ENCODE data around the gene DCP2. TPM values are rescaled to one million over a fixed set of nuclear protein-coding genes. Genes with fewer than 3 reads are reported as not detected.

The DCP2 gene
- total and polyA plus RNA-seq, 10 of the 15 experiments (the other 5 are each of a cell fraction or from before 2014, with no cell fraction given) = 23.4 to 81.6 (median 47.4) TPM

DNA sequence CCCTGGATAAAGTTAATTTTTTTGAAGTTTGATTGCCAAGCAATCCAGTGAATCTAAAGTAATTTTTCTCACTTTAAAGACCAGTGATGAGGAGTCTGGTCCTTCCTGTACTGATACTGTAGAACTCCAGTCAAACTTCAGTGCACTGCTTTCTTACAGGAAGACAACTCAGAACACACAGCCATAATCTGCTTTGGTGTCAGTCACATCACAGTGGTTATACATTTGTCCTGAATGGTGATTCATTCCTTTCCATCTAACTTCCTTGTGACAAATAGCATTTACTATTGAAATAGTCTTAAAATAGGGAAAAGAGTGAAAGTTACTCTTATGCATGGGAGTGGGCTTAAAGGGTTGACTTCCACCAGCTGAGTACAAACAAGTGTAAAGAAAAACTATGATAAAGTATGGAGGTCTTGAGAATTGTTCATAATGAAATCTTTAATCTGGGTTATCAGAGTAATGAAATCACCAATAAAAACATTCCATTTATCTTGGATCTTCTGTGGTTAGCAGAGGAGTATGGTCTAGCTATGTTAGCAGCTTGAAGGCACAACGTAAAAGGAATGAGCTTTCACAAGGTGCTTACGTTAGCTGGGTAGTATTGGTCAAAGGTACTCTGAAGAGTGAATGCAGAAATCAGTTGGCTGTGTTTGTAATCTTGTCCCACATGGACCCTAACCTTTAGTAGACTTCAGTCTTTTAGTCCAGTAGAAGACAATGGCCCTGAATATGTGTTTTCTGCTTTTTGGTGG is 41.5 kb downstream of the DCP2 start:
- no peaks in the 10 kb centered on the region for H3K9me3 ChIP-seq (replicated peaks; ENCODE audit: control insufficient read depth, insufficient read depth, low read length)
- CTCF ChIA-PET = interaction anchor here (3.0 kb wide), 1 partner anchor 22 kb away, joined by 17 read pairs; no protein-coding TSS in a partner anchor
- H2AFZ ChIP-seq (ENCODE audit: control insufficient read depth, low read depth, low read length) = no peak overlapping the region
- in situ Hi-C loops (cut with MboI) (no loop called here), intact Hi-C loops (cut with micrococcal nuclease; ENCODE audit: unreplicated experiment) (no loop called here)
- H3K4me2 ChIP-seq (ENCODE audit: control insufficient read depth, insufficient read depth) = no peak overlapping the region
- SMC1A ChIA-PET (ENCODE audit: uncharacterized antibody, unreplicated experiment) = interaction anchor here (0.8 to 2.1 kb wide), 3 partner anchors 10 to 22 kb away, joined by 3 to 10 read pairs (median 4); no protein-coding TSS in a partner anchor
- FAIRE-seq (no peak), DNase-seq (ENCODE audit: low read depth, low spot score) (no peak), ATAC-seq (no peak)
- H3K27ac ChIP-seq (ENCODE audit: control insufficient read depth, insufficient read depth) = no peak overlapping the region
- POLR2A ChIA-PET = interaction anchor here (1.7 kb wide), 1 partner anchor 49 kb away, joined by 3 read pairs; no protein-coding TSS in a partner anchor
- H4K20me1 ChIP-seq (ENCODE audit: control insufficient read depth, insufficient read depth) = 0 out of 2 replicates have a peak, but pooled peaks cover 3% of the 10 kb centered on the region
- BruUV-seq (replicated peaks) = no TSS peak
- RAD21 ChIA-PET (ENCODE audit: unreplicated experiment) = no interaction called here
- H3K27me3 ChIP-seq (replicated peaks in 1 of 2; ENCODE audit: control insufficient read depth in 2 of 2, insufficient read depth in 2 of 2, low read length in 1 of 2) = no peaks in the 10 kb centered on the region
- no peak overlapping the region for H3K4me3 ChIP-seq
- no peaks in the 10 kb centered on the region for H3K4me1 ChIP-seq (ENCODE audit: control insufficient read depth, insufficient read depth, low read length)
- TF ChIP-seq BMI1 (IDR thresholded peaks at IDR 0.05; ENCODE audit: borderline replicate concordance) (no peak), EP300 (IDR thresholded peaks at IDR 0.05; ENCODE audit: borderline replicate concordance in 1 of 2, control insufficient read depth in 1 of 2, low read depth in 2 of 2, low read length in 2 of 2) (no peak), RUNX3 (IDR thresholded peaks at IDR 0.05; ENCODE audit: low read length) (no peak), SIX5 (IDR thresholded peaks at IDR 0.05; ENCODE audit: low read depth, low read length, severe bottlenecking) (no peak), ZNF217 (IDR thresholded peaks at IDR 0.05) (no peak), POLR2A (IDR thresholded peaks at IDR 0.05; ENCODE audit: low read depth, low read length) (no peak), NFYB (IDR thresholded peaks at IDR 0.05; ENCODE audit: insufficient read depth, low read depth, low read length) (no peak), JUND (IDR thresholded peaks at IDR 0.05; ENCODE audit: low read depth, low read length) (no peak)
- TF ChIP-seq, protein P1, sequence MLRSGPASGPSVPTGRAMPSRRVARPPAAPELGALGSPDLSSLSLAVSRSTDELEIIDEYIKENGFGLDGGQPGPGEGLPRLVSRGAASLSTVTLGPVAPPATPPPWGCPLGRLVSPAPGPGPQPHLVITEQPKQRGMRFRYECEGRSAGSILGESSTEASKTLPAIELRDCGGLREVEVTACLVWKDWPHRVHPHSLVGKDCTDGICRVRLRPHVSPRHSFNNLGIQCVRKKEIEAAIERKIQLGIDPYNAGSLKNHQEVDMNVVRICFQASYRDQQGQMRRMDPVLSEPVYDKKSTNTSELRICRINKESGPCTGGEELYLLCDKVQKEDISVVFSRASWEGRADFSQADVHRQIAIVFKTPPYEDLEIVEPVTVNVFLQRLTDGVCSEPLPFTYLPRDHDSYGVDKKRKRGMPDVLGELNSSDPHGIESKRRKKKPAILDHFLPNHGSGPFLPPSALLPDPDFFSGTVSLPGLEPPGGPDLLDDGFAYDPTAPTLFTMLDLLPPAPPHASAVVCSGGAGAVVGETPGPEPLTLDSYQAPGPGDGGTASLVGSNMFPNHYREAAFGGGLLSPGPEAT (IDR thresholded peaks at IDR 0.05; ENCODE audit: low read depth) = no peak
- TF ChIP-seq, protein P2, sequence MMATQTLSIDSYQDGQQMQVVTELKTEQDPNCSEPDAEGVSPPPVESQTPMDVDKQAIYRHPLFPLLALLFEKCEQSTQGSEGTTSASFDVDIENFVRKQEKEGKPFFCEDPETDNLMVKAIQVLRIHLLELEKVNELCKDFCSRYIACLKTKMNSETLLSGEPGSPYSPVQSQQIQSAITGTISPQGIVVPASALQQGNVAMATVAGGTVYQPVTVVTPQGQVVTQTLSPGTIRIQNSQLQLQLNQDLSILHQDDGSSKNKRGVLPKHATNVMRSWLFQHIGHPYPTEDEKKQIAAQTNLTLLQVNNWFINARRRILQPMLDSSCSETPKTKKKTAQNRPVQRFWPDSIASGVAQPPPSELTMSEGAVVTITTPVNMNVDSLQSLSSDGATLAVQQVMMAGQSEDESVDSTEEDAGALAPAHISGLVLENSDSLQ (IDR thresholded peaks at IDR 0.05) = no peak
- H3K36me3 ChIP-seq (ENCODE audit: control insufficient read depth in 2 of 2, insufficient read depth in 2 of 2, low read length in 1 of 2) = peaks cover 3 to 12% of the 10 kb centered on the region in 2 experiments
- no peaks in the 10 kb centered on the region for H3K79me2 ChIP-seq (ENCODE audit: control insufficient read depth, insufficient read depth, low read length)
- 100% methylated on average over 2 of the region's 2 CpGs for WGBS (ENCODE audit: insufficient coverage, insufficient replicate concordance, low lambda C conversion rate, missing lambda C conversion rate)
- H3K9ac ChIP-seq (ENCODE audit: control insufficient read depth, insufficient read depth, low read length) = no peak overlapping the region
